Measurements from ENCODE around the gene ATG16L1. TPM values are rescaled to one million over a fixed set of nuclear protein-coding genes. Genes with fewer than 3 reads are reported as not detected.

ATG16L1 gene
- total and polyA plus RNA-seq, 9 of the 15 experiments (the other 6 are each of a cell fraction or from before 2014, with no cell fraction given) = 6.4 to 21.3 (median 17.2) TPM

DNA sequence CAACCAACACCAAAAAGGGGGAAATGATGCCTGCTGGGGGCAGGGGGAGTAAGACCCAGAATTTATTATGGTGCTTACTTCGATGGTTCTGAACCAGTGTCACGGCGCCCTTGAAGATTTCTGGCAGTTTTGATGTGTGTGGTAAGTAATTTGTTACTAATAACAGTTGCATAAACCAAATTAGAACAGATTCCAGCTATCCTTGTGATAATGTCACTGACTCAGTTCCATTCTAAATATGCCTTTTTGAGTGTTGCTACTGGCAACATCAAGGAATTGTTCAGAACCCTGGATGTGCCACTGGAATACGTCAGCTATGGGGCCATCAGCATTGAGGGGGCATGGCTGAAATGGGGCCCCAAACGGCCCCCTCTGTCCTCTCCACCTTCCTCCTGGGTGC lies 67.8 kb downstream of the ATG16L1 start:
- H4K20me1 ChIP-seq (replicated peaks; ENCODE audit: control insufficient read depth, insufficient read depth, low read length) = no peaks in the 10 kb centered on the region
- no peaks in the 10 kb centered on the region for H3K9me1 ChIP-seq (ENCODE audit: control insufficient read depth, insufficient read depth, low read length)
- H3K9ac ChIP-seq (ENCODE audit: insufficient read depth in 1 of 2, low read depth in 2 of 2, low read length in 2 of 2) = no peak overlapping the region
- H3K36me3 ChIP-seq (ENCODE audit: control insufficient read depth, insufficient read depth, low read length) = no peaks in the 10 kb centered on the region
- H3K4me3 ChIP-seq = no peak overlapping the region
- TF ChIP-seq HEY1 (CRISPR knock-in tag; IDR thresholded peaks at IDR 0.05; ENCODE audit: borderline replicate concordance) (no peak), SUPT5H (IDR thresholded peaks at IDR 0.05) (no peak), ZNF408 (CRISPR knock-in tag; IDR thresholded peaks at IDR 0.05; ENCODE audit: low read depth) (no peak), SP1 (CRISPR knock-in tag; IDR thresholded peaks at IDR 0.05) (no peak), ZNF830 (CRISPR knock-in tag; IDR thresholded peaks at IDR 0.05) (no peak), TAL1 (IDR thresholded peaks at IDR 0.05) (no peak), MEF2A (IDR thresholded peaks at IDR 0.05; ENCODE audit: control insufficient read depth, low read depth, low read length) (no peak)
- no peaks in the 10 kb centered on the region for H3K4me1 ChIP-seq (replicated peaks in 1 of 2; ENCODE audit: control insufficient read depth in 2 of 2, insufficient read depth in 2 of 2, low read length in 2 of 2)
- intact Hi-C loops (cut with micrococcal nuclease) = no loop called here
- no peak overlapping the region for H3K4me2 ChIP-seq (ENCODE audit: insufficient read depth, low read length)
- WGBS (ENCODE audit: insufficient coverage, low coverage, missing lambda C conversion rate) = 16% methylated on average over 5 of the region's 5 CpGs
- ATAC-seq (no peak), DNase-seq (ENCODE audit: extremely low read depth in 1 of 4, low spot score in 3 of 4) (no peak), FAIRE-seq (no peak)
- no peak overlapping the region for H2AFZ ChIP-seq (ENCODE audit: low read depth, low read length)
- no peaks in the 10 kb centered on the region for H3K79me2 ChIP-seq (ENCODE audit: control insufficient read depth, insufficient read depth, low read length)
- POLR2A ChIA-PET = no interaction called here
- peaks cover 0 to 29% of the 10 kb centered on the region in 2 experiments; a peak in 2 of 5 replicates for H3K27me3 ChIP-seq (ENCODE audit: control insufficient read depth in 2 of 2, insufficient read depth in 2 of 2, low read length in 2 of 2)
- H3K9me3 ChIP-seq (replicated peaks; ENCODE audit: control insufficient read depth, insufficient read depth, low read depth, low read length) = no peaks in the 10 kb centered on the region
- in situ Hi-C loops (cut with MboI) = no loop called here
- no TSS peak for BruUV-seq (replicated peaks)
- CTCF ChIA-PET (ENCODE audit: low intra/inter-chr PET ratio) = no interaction called here
- no peak overlapping the region for H3K27ac ChIP-seq (ENCODE audit: extremely low read depth, low read depth, low read length)

DNA sequence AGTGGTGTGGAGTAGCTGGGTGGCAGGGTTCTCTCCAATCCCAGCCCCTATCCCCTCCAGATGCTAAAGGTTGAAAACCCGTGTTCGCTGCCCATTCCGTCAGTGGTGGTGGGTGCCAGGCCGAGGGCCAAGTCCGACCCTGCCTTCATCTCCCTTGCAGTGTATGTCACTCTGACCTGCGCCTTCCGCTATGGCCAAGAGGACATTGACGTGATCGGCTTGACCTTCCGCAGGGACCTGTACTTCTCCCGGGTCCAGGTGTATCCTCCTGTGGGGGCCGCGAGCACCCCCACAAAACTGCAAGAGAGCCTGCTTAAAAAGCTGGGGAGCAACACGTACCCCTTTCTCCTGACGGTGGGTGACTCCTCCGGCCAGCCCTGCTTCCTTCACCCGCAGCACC lies 69.0 kb downstream of the ATG16L1 start:
- Histone ChIP-seq H4K20me1 (replicated peaks; ENCODE audit: control insufficient read depth, insufficient read depth, low read length) (no peaks in the 10 kb centered on the region), H3K4me3 (no peak overlapping the region), H3K9me1 (ENCODE audit: control insufficient read depth, insufficient read depth, low read length) (no peaks in the 10 kb centered on the region), H3K9ac (ENCODE audit: insufficient read depth in 1 of 2, low read depth in 2 of 2, low read length in 2 of 2) (no peak overlapping the region), H3K9me3 (replicated peaks; ENCODE audit: control insufficient read depth, insufficient read depth, low read depth, low read length) (no peaks in the 10 kb centered on the region), H3K27ac (ENCODE audit: extremely low read depth, low read depth, low read length) (no peak overlapping the region), H3K27me3 (ENCODE audit: control insufficient read depth in 2 of 2, insufficient read depth in 2 of 2, low read length in 2 of 2) (peaks cover 0 to 30% of the 10 kb centered on the region in 2 experiments; a peak in 2 of 5 replicates), H3K4me1 (replicated peaks in 1 of 2; ENCODE audit: control insufficient read depth in 2 of 2, insufficient read depth in 2 of 2, low read length in 2 of 2) (no peaks in the 10 kb centered on the region), H2AFZ (ENCODE audit: low read depth, low read length) (no peak overlapping the region), H3K36me3 (ENCODE audit: control insufficient read depth, insufficient read depth, low read length) (no peaks in the 10 kb centered on the region), H3K79me2 (ENCODE audit: control insufficient read depth, insufficient read depth, low read length) (no peaks in the 10 kb centered on the region), H3K4me2 (ENCODE audit: insufficient read depth, low read length) (no peak overlapping the region)
- no peak for ATAC-seq
- in situ Hi-C loops (cut with MboI) = no loop called here
- no peak for FAIRE-seq
- DNase-seq (ENCODE audit: extremely low read depth in 1 of 4, low spot score in 3 of 4) = no peak
- no TSS peak for BruUV-seq (replicated peaks)
- intact Hi-C loops (cut with micrococcal nuclease) = no loop called here
- ChIA-PET POLR2A (interaction anchor here (1.0 kb wide), 1 partner anchor 11 kb away, joined by 3 read pairs; no protein-coding TSS in a partner anchor), CTCF (ENCODE audit: low intra/inter-chr PET ratio) (no interaction called here)
- 44% methylated on average over 10 of the region's 17 CpGs for WGBS (ENCODE audit: insufficient coverage, low coverage, missing lambda C conversion rate)
- TF ChIP-seq, protein P1, sequence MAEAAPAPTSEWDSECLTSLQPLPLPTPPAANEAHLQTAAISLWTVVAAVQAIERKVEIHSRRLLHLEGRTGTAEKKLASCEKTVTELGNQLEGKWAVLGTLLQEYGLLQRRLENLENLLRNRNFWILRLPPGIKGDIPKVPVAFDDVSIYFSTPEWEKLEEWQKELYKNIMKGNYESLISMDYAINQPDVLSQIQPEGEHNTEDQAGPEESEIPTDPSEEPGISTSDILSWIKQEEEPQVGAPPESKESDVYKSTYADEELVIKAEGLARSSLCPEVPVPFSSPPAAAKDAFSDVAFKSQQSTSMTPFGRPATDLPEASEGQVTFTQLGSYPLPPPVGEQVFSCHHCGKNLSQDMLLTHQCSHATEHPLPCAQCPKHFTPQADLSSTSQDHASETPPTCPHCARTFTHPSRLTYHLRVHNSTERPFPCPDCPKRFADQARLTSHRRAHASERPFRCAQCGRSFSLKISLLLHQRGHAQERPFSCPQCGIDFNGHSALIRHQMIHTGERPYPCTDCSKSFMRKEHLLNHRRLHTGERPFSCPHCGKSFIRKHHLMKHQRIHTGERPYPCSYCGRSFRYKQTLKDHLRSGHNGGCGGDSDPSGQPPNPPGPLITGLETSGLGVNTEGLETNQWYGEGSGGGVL (CRISPR knock-in tag; IDR thresholded peaks at IDR 0.05) = no peak
- no peak for TF ChIP-seq PHF20 (IDR thresholded peaks at IDR 0.05; ENCODE audit: partially characterized antibody)
- no peak for TF ChIP-seq DIDO1 (tag; IDR thresholded peaks at IDR 0.05; ENCODE audit: low read depth)
- TF ChIP-seq RFX1 (IDR thresholded peaks at IDR 0.05) = no peak
- no peak for TF ChIP-seq ZHX1 (conservative IDR thresholded peaks at IDR 0.05; ENCODE audit: low read length)
- no peak for TF ChIP-seq KDM5B (IDR thresholded peaks at IDR 0.05; ENCODE audit: insufficient replicate concordance, low read depth, low read length)
- TF ChIP-seq CHD2 (IDR thresholded peaks at IDR 0.05; ENCODE audit: low read depth, low read length) = no peak

Measured in K562 (cell line).